HepG2 (cell line): ENCODE data around the gene BTBD7. TPM values are rescaled to one million over a fixed set of nuclear protein-coding genes. Genes with fewer than 3 reads are reported as not detected.

Experiments
- CBX2 ChIP-seq, 2 experiments: fragments of 200-600 bp in 1 of 2; sonication (generic); formaldehyde crosslinking in 1 of 2; IDR thresholded peaks; 2 replicates each; pipeline versions ENCODE4 v1.7.0 to v1.8.1; 2018 to 2022; ENCODE audit warnings: low read depth in 2 of 2, low read length in 1 of 2, mild to moderate bottlenecking in 1 of 2, missing genetic modification reagents in 1 of 2
- HMGXB4 ChIP-seq, 2 experiments: sonication (generic) in 1 of 2; formaldehyde crosslinking in 1 of 2; IDR thresholded peaks; 2 replicates each; pipeline versions ENCODE4 v1.4.0 to v1.6.1; 2018 to 2020; ENCODE audit warnings: missing genetic modification reagents in 2 of 2, borderline replicate concordance in 1 of 2, low read depth in 1 of 2, mild to moderate bottlenecking in 1 of 2, missing biosample characterization in 1 of 2
- HOXA7 ChIP-seq: sonication (generic); formaldehyde crosslinking; IDR thresholded peaks from 2 replicates; pipeline ENCODE4 v1.8.1; 2022; ENCODE audit warnings: mild to moderate bottlenecking, missing genetic modification reagents, moderate library complexity
- ISX ChIP-seq: sonication (generic); formaldehyde crosslinking; conservative IDR thresholded peaks from 2 replicates; pipeline ENCODE4 v1.5.0; 2020; ENCODE audit warnings: missing genetic modification reagents
- NCOA1 ChIP-seq: sonication (generic); formaldehyde crosslinking; IDR thresholded peaks from 2 replicates; pipeline ENCODE4 v1.9.0; 2021; ENCODE audit warnings: missing genetic modification reagents
- PBX3 ChIP-seq: sonication (generic); formaldehyde crosslinking; IDR thresholded peaks from 2 replicates; pipeline ENCODE4 v1.8.1; 2023; ENCODE audit warnings: missing genetic modification reagents, inconsistent platforms, borderline replicate concordance
- POLR2A ChIP-seq, 2 experiments: IDR thresholded peaks; 2 replicates each; pipeline ENCODE4 v1.6.1; 2011; ENCODE audit warnings: low read depth in 2 of 2, low read length in 2 of 2, mild to moderate bottlenecking in 1 of 2, moderate library complexity in 1 of 2; ENCODE audit not compliant: insufficient read depth in 1 of 2
- REPIN1 ChIP-seq: sonication (generic); formaldehyde crosslinking; IDR thresholded peaks from 2 replicates; pipeline ENCODE4 v1.8.0; 2022; ENCODE audit warnings: missing genetic modification reagents, low read depth, mild to moderate bottlenecking, borderline replicate concordance
- TFDP2 ChIP-seq: sonication (generic); formaldehyde crosslinking; IDR thresholded peaks from 2 replicates; pipeline ENCODE4 v1.4.0; 2020; ENCODE audit warnings: missing genetic modification reagents
- ZFP36L1 ChIP-seq: sonication (generic); formaldehyde crosslinking; IDR thresholded peaks from 2 replicates; pipeline ENCODE4 v1.8.0; 2022; ENCODE audit warnings: mild to moderate bottlenecking, missing genetic modification reagents, moderate library complexity
- ZNF124 ChIP-seq: sonication (generic); formaldehyde crosslinking; IDR thresholded peaks from 2 replicates; pipeline ENCODE4 v1.4.0; 2020; ENCODE audit warnings: missing genetic modification reagents
- ZNF143 ChIP-seq: sonication (generic); formaldehyde crosslinking; IDR thresholded peaks from 2 replicates; pipeline ENCODE4 v1.4.0; 2020; ENCODE audit warnings: missing genetic modification reagents
- ZNF234 ChIP-seq: sonication (generic); formaldehyde crosslinking; conservative IDR thresholded peaks from 2 replicates; pipeline ENCODE4 v1.5.1; 2020; ENCODE audit warnings: mild to moderate bottlenecking, missing genetic modification reagents
- polyA plus RNA-seq, 8 experiments: library from polyadenylated mRNA; depleted of rRNA in 3 of 8; stranded (reverse) in 7 of 8; unstranded in 1 of 8; fragments of >200 nt; fragmentation: Illumina TruSeq in 4 of 8; extraction: Trizol in 4 of 8; gene quantifications; 2 replicates each; pipeline versions ENCODE4 v1.2.1 to v1.2.3, GENCODE V29; 2011 to 2016; ENCODE audit warnings: low read depth in 4 of 8, missing spikeins in 1 of 8, mixed read lengths in 1 of 8; ENCODE audit not compliant: insufficient read depth in 1 of 8
- total RNA-seq, 5 experiments: library from RNA; depleted of rRNA; stranded (reverse); fragments of >200 nt; fragmentation: Illumina TruSeq; extraction: Trizol; gene quantifications; 2 replicates each; pipeline ENCODE4 v1.2.3, GENCODE V29; 2016; ENCODE audit warnings: low read depth in 1 of 5
- TF ChIP-seq, protein P1 (sequence below): IDR thresholded peaks from 2 replicates; pipeline ENCODE4 v1.6.1; 2012; ENCODE audit warnings: low read depth, low read length, improper control_type of control experiment
- TF ChIP-seq, protein P2 (sequence below): sonication (generic); formaldehyde crosslinking; conservative IDR thresholded peaks from 2 replicates; pipeline ENCODE4 v1.4.0; 2020; ENCODE audit warnings: missing genetic modification reagents
- TF ChIP-seq, protein P3 (sequence below): sonication (generic); formaldehyde crosslinking; IDR thresholded peaks from 2 replicates; pipeline ENCODE4 v1.4.0; 2020; ENCODE audit warnings: mild to moderate bottlenecking, missing genetic modification reagents

BTBD7 gene
- total and polyA plus RNA-seq, 2 of the 13 experiments (the other 11 are each of a cell fraction or from before 2014, with no cell fraction given): 11.6 to 15.2 TPM

DNA sequence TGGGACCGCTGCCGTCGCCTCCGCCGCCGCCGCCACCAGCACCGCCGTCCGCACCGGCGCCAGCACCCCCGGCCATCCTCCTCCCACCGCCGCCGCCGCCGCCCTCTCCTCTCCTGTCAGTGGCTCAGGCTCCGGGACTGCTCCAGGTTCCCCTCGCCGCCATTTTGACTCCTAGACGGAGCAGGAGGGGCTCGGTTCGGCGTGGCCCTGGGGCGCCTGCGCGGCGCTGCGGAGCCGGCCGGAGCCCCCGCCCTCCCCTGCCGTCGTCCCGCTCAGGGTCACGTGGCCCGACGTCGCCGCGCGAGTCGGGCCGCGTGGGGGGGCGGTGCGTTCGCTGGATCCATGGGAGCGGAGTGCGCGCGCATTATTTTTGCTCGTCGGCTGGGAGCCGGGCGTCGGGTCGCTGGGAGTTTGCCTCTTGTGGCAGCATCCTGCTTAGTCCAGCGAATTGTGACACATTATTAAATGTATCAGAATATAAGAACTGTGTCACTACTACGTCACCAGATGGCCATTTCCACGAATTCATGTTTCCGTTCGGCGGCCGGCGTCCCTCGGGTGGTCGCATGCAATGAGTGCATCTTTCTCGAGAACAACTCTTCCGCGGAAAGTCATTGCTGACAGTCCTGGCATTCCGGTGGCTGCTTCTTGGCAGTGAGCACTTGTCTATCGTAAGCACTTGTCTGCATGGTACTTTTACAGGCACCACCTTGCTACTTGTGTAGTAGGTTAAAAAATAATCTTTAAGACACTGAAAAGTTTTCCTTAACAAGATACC, at the start of gene BTBD7 (continued):
- TF ChIP-seq, protein P1, sequence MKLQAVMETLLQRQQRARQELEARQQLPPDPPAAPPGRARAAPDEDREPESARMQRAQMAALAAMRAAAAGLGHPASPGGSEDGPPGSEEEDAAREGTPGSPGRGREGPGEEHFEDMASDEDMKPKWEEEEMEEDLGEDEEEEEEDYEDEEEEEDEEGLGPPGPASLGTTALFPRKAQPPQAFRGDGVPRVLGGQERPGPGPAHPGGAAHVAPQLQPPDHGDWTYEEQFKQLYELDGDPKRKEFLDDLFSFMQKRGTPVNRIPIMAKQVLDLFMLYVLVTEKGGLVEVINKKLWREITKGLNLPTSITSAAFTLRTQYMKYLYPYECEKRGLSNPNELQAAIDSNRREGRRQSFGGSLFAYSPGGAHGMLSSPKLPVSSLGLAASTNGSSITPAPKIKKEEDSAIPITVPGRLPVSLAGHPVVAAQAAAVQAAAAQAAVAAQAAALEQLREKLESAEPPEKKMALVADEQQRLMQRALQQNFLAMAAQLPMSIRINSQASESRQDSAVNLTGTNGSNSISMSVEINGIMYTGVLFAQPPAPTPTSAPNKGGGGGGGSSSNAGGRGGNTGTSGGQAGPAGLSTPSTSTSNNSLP: 0 out of 2 replicates have a peak, but pooled peaks have one; percentile 29
- TF ChIP-seq ZNF143 (CRISPR knock-in tag): peak; percentile 75
- TF ChIP-seq ZFP36L1: peak; percentile 78; the same call in 1 of the 2 replicates
- no peak for TF ChIP-seq ZNF124 (CRISPR knock-in tag)
- TF ChIP-seq ISX (CRISPR knock-in tag): peak; percentile 77; the same call in 1 of the 2 replicates
- TF ChIP-seq ZNF234 (CRISPR knock-in tag): 0 out of 2 replicates have a peak, but pooled peaks have one; percentile 35
- peak in 1 of 2 experiments; percentile 48; a peak in 1 of 4 replicates for TF ChIP-seq HMGXB4 (CRISPR knock-in tag; IDR thresholded peaks at IDR 0.05; ENCODE audit: borderline replicate concordance in 1 of 2, low read depth in 1 of 2)
- peak in 1 of 2 experiments; percentile 75; a peak in 2 of 4 replicates for TF ChIP-seq POLR2A (IDR thresholded peaks at IDR 0.05; ENCODE audit: insufficient read depth in 1 of 2, low read depth in 2 of 2, low read length in 2 of 2)
- TF ChIP-seq, protein P2, sequence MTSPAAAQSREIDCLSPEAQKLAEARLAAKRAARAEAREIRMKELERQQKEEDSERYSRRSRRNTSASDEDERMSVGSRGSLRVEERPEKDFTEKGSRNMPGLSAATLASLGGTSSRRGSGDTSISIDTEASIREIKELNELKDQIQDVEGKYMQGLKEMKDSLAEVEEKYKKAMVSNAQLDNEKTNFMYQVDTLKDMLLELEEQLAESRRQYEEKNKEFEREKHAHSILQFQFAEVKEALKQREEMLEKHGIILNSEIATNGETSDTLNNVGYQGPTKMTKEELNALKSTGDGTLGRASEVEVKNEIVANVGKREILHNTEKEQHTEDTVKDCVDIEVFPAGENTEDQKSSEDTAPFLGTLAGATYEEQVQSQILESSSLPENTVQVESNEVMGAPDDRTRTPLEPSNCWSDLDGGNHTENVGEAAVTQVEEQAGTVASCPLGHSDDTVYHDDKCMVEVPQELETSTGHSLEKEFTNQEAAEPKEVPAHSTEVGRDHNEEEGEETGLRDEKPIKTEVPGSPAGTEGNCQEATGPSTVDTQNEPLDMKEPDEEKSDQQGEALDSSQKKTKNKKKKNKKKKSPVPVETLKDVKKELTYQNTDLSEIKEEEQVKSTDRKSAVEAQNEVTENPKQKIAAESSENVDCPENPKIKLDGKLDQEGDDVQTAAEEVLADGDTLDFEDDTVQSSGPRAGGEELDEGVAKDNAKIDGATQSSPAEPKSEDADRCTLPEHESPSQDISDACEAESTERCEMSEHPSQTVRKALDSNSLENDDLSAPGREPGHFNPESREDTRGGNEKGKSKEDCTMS (CRISPR knock-in tag): 0 out of 2 replicates have a peak, but pooled peaks have one; percentile 24
- no peak for TF ChIP-seq CBX2 (IDR thresholded peaks at IDR 0.05; ENCODE audit: low read depth, low read length)
- TF ChIP-seq CBX2 (CRISPR knock-in tag; IDR thresholded peaks at IDR 0.05; ENCODE audit: low read depth): peak; percentile 94
- 0 out of 2 replicates have a peak, but pooled peaks have one; percentile 55 for TF ChIP-seq REPIN1 (CRISPR knock-in tag)
- TF ChIP-seq PBX3 (CRISPR knock-in tag): 0 out of 2 replicates have a peak, but pooled peaks have one; percentile 40
- TF ChIP-seq TFDP2 (CRISPR knock-in tag): peak; percentile 82
- TF ChIP-seq, protein P3, sequence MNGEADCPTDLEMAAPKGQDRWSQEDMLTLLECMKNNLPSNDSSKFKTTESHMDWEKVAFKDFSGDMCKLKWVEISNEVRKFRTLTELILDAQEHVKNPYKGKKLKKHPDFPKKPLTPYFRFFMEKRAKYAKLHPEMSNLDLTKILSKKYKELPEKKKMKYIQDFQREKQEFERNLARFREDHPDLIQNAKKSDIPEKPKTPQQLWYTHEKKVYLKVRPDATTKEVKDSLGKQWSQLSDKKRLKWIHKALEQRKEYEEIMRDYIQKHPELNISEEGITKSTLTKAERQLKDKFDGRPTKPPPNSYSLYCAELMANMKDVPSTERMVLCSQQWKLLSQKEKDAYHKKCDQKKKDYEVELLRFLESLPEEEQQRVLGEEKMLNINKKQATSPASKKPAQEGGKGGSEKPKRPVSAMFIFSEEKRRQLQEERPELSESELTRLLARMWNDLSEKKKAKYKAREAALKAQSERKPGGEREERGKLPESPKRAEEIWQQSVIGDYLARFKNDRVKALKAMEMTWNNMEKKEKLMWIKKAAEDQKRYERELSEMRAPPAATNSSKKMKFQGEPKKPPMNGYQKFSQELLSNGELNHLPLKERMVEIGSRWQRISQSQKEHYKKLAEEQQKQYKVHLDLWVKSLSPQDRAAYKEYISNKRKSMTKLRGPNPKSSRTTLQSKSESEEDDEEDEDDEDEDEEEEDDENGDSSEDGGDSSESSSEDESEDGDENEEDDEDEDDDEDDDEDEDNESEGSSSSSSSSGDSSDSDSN (CRISPR knock-in tag): peak; percentile 76
- no peak for TF ChIP-seq HOXA7 (CRISPR knock-in tag)
- TF ChIP-seq NCOA1 (CRISPR knock-in tag): no peak
